GM12875 (cell line): ENCODE measurements around the gene FMOD.

Source experiments
- H3K4me3 ChIP-seq: one replicate; pipeline ENCODE4 v1.5.1; 2011; ENCODE audit warnings: low read depth, low read length, control low read depth
- TF ChIP-seq, protein P1 (sequence below): IDR thresholded peaks from 2 replicates; pipeline ENCODE4 v1.5.1; 2011; ENCODE audit warnings: low read depth, mild to moderate bottlenecking, control low read depth, inconsistent platforms, low read length, moderate library complexity, borderline replicate concordance; ENCODE audit not compliant: insufficient read depth

Gene FMOD

DNA sequence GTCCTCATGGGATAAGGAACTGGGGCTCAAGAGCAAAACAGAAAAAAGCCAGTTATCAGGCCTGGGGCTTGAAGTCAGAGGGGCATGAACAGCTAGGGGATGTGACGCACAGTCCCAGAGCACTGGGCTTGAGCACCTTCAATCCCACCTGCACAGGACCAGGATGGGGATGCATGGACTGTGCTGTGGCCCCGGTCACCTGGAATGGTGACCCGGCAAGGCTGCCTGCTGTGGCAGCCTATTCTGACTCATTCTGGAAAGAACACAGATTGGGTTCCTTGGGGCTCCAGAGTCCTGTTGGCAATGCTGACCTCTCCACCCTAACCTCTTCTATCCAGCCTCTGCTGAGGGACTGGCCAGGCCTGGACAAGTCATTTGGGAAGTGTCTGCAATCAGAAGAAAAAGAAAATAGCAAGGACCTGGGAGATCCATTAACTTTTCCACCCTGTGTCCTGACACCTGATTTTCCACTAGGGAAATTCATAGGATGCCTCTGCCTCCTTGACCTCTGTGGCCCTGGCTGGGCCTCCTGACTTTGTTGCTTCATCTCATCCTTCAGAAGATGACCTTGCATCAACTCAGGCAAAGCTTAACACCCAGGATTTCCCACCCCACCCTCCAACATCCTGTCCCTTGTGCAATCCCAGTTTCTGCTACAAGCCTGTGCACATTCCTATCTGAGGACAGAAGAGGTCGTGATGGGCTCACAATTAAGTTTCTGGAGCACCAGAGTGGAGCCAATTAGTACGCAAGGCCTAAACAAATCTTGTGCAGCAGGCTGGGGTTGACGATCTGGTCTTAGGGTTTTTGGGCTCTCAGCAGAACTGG, 17.9 kb upstream of the FMOD start:
- TF ChIP-seq, protein P1, sequence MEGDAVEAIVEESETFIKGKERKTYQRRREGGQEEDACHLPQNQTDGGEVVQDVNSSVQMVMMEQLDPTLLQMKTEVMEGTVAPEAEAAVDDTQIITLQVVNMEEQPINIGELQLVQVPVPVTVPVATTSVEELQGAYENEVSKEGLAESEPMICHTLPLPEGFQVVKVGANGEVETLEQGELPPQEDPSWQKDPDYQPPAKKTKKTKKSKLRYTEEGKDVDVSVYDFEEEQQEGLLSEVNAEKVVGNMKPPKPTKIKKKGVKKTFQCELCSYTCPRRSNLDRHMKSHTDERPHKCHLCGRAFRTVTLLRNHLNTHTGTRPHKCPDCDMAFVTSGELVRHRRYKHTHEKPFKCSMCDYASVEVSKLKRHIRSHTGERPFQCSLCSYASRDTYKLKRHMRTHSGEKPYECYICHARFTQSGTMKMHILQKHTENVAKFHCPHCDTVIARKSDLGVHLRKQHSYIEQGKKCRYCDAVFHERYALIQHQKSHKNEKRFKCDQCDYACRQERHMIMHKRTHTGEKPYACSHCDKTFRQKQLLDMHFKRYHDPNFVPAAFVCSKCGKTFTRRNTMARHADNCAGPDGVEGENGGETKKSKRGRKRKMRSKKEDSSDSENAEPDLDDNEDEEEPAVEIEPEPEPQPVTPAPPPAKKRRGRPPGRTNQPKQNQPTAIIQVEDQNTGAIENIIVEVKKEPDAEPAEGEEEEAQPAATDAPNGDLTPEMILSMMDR, result no peak
- H3K4me3 ChIP-seq, result no peak overlapping the region

DNA sequence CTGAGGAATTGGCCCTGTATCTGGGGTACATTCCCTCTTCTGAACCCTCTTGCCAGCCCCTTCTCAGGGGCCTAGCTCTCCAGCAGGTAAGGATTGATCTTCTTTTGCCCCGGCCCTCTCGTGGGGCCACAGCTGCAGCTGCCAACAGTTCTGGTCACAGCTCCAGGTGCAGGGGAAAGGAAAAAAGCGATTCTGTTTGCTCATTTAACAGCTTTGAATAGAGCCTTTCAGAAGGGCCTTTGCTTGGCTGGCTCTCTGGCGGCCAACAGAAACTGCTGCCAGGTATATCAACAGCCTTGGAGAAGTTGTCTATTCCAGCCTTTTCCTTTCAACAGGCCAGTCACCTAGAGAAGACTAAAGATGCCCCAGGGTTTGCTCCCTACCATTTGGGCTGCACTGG, 16.1 kb upstream of the FMOD start:
- no peak overlapping the region for H3K4me3 ChIP-seq
- TF ChIP-seq, protein P1, result no peak

- TF ChIP-seq, protein P1, result no peak
- H3K4me3 ChIP-seq, result no peak overlapping the region
These were observed 15.6 kb upstream of the FMOD start for GRCh38 chr1:203366476-203366875.

DNA sequence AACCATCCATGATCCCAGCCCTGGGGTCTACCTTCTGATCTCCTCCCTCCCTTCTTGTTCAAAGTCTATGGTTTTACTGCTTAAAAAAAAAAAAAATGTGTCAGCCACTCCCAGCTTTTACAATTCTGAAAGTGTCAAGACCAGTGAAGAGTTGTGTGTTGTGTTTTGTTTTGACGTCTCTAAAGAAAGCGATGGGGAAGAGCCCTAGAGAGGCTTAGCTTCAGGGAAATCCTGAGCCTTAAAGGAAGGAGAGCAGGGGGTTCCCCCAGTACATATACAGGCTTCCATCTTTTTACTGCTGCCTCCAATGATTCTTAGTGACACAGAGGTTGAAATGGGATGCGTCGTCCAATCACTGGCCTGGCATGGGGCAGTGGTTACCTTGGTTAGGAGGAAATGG, 13.9 kb upstream of the FMOD start:
- TF ChIP-seq, protein P1, result no peak
- H3K4me3 ChIP-seq, result no peak overlapping the region

DNA sequence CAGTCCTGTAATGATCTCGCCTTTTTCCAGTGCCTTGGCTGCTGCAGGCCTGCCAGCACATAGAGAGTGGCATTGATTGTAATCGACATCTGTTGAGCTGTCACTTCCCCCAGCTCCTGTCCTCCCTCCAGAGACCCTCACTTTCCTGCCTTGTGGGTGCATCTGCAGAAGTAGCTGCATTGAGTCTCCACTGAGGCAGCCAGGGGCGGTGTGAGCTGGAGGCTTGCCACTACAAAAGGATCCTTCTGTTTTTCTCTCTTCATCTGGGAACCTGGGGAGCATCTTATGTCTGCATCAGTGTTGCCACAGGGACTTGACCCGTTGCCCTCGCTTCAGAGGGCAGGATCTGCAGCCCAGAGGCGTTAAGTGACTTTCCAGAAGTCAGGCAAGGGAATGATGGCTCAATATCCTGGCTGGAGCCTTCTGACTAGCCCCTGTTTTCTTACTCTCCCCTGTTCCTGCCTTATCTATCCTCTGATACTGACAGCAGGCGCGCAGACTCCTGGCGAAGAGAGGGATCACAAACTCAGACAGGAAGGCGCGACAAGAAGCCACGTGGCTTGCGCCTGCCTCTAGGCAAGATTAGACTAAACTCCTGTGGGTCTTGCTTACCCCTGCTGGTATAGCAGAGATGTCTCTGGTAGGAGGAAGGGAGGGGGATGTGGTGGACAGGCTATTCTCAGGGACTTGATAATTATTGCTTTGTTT, 13.3 kb upstream of the FMOD start:
- TF ChIP-seq, protein P1, result no peak

DNA sequence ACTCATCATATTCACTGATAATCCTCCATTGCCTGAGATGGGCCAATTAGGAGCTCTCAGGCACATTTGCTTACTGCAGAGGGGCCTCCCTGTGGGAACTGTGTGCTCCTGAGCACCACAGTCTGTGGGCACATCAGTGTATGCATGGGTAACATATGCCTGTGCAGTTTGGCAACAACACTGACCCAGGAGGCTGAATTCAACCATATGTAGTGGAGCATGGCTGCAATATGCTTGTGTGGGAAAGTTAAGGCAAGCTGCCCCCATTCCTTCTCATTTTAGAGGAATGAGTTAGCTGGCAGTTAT, 11.8 kb upstream of the FMOD start:
- TF ChIP-seq, protein P1, result no peak
- H3K4me3 ChIP-seq, result no peak overlapping the region

More for the DNA sequence above, 13.3 kb upstream of the FMOD start:
- no peak overlapping the region for H3K4me3 ChIP-seq

DNA sequence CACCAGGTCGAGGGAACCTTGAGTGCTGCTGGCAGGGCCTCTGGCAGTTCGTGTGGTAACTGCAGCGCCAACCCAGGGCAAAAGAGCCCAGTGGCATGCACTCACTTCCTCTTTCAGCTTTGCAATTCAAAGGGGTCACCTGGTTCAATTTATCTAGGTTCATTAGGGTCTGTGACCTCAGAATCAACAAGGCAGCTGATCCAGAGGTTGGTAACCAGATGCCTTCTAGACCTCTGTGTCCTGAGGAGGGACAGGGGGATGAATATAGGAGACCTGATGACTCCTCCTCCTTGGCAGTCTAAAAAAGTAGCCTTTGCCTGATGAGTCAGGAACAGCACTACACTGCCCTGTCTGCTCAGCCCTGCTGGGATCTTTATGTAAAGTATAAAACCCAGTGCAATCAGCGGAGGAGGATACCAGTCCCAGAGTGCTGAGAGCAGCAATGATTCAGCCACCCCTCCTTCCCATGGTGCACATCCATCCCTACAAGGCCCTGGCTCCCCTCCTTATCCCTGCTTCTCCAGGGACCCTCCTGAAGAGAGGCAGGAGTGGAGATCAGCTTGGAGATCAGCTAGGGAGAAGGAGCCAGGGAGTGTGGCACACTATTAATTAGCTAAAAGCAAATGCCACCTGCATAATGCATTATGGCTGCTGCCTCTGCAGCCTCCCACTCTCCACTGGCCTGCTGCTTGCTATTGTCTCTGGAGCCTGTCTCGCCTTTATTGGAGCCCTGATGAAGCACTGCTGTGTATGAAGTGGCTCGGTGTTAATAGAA, 11.2 kb upstream of the FMOD start:
- TF ChIP-seq, protein P1, result no peak
- H3K4me3 ChIP-seq, result no peak overlapping the region
